ENCODE measurements around the gene SLC13A5. TPM values are rescaled to one million over a fixed set of nuclear protein-coding genes. Genes with fewer than 3 reads are reported as not detected.

SLC13A5 gene
- total RNA-seq, 1 donor from 2014 or later: not detected

GRCh38 chr17:6706499-6706898 lies 6.7 kb downstream of the SLC13A5 start:
- DNase-seq (ENCODE audit: low spot score): no peak
- peaks cover 14% of the 10 kb centered on the region for H3K27me3 Mint-ChIP-seq (ENCODE audit: insufficient read depth, low read depth)
- no peaks in the 10 kb centered on the region for H3K9me3 ChIP-seq (ENCODE audit: low read depth)
- no peak overlapping the region for H3K9ac ChIP-seq
- H3K4me3 Mint-ChIP-seq: no peak overlapping the region
- H3K4me1 Mint-ChIP-seq: peaks cover 5% of the 10 kb centered on the region
- H4K20me1 ChIP-seq (ENCODE audit: low read depth): no peaks in the 10 kb centered on the region
- no peak overlapping the region for H2AFZ ChIP-seq (replicated peaks)
- H3K36me3 Mint-ChIP-seq: no peaks in the 10 kb centered on the region
- no peaks in the 10 kb centered on the region for H3K9me3 Mint-ChIP-seq
- H3K4me1 ChIP-seq: no peaks in the 10 kb centered on the region
- H3K79me2 ChIP-seq (ENCODE audit: low read depth): no peaks in the 10 kb centered on the region
- H3F3A ChIP-seq (ENCODE audit: low read depth): no peaks in the 10 kb centered on the region
- H3K27me3 ChIP-seq: peaks cover 2% of the 10 kb centered on the region
- H3K4me2 ChIP-seq: no peak overlapping the region
- H3K36me3 ChIP-seq: no peaks in the 10 kb centered on the region
- no peak overlapping the region for H3K4me3 ChIP-seq
- H3K27ac Mint-ChIP-seq: no peak overlapping the region
- TF ChIP-seq EZH2phosphoT487 (IDR thresholded peaks at IDR 0.05) (no peak), EZH2 (IDR thresholded peaks at IDR 0.05) (no peak)
- TF ChIP-seq, protein P1, sequence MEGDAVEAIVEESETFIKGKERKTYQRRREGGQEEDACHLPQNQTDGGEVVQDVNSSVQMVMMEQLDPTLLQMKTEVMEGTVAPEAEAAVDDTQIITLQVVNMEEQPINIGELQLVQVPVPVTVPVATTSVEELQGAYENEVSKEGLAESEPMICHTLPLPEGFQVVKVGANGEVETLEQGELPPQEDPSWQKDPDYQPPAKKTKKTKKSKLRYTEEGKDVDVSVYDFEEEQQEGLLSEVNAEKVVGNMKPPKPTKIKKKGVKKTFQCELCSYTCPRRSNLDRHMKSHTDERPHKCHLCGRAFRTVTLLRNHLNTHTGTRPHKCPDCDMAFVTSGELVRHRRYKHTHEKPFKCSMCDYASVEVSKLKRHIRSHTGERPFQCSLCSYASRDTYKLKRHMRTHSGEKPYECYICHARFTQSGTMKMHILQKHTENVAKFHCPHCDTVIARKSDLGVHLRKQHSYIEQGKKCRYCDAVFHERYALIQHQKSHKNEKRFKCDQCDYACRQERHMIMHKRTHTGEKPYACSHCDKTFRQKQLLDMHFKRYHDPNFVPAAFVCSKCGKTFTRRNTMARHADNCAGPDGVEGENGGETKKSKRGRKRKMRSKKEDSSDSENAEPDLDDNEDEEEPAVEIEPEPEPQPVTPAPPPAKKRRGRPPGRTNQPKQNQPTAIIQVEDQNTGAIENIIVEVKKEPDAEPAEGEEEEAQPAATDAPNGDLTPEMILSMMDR (IDR thresholded peaks at IDR 0.05): no peak
- no peak overlapping the region for H3K27ac ChIP-seq

DNA sequence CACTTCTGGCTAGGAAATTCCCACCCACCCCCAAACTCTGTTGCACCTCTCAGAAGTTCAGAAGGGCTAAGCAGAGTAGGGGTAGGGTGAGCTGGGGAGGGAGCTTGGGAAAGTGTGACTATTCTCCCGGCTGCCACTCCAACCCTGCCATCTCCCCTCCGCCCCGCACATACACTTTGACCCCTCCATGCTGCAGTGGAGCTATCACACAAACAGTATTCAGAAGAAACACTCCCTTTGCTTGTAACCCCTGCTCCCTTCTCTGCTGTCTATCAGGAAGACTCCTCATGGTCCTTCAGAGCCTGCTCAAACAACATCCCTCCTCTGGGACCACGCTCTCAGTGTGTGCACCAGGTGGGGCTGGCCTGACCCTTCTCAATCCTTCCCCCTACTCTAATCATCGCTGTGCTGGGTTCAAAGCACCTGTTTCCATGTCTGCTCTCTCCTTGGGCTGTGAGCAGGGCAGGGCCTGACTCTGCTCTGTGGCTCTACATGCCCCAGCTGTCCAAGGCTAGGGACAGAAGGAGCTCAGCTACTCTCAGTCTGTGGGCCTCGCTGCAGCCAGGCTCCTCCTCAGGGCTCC lies 8.6 kb downstream of the SLC13A5 start:
- Mint-ChIP-seq H3K27ac (no peak overlapping the region), H3K4me1 (no peaks in the 10 kb centered on the region), H3K9me3 (no peaks in the 10 kb centered on the region), H3K27me3 (ENCODE audit: insufficient read depth, low read depth) (peaks cover 11% of the 10 kb centered on the region), H3K4me3 (no peak overlapping the region), H3K36me3 (no peaks in the 10 kb centered on the region)
- TF ChIP-seq EZH2 (IDR thresholded peaks at IDR 0.05): no peak
- TF ChIP-seq, protein P1 (IDR thresholded peaks at IDR 0.05): no peak
- TF ChIP-seq EZH2phosphoT487 (IDR thresholded peaks at IDR 0.05): no peak
- no peak for DNase-seq (ENCODE audit: low spot score)
- Histone ChIP-seq H3K9me3 (ENCODE audit: low read depth) (no peaks in the 10 kb centered on the region), H3F3A (ENCODE audit: low read depth) (no peaks in the 10 kb centered on the region), H4K20me1 (ENCODE audit: low read depth) (no peaks in the 10 kb centered on the region), H2AFZ (replicated peaks) (no peak overlapping the region), H3K4me3 (no peak overlapping the region), H3K9ac (no peak overlapping the region), H3K4me1 (no peaks in the 10 kb centered on the region), H3K27me3 (no peaks in the 10 kb centered on the region), H3K36me3 (no peaks in the 10 kb centered on the region), H3K4me2 (no peak overlapping the region), H3K27ac (no peak overlapping the region), H3K79me2 (ENCODE audit: low read depth) (no peaks in the 10 kb centered on the region)

- no peak overlapping the region for H3K4me3 Mint-ChIP-seq
- H3K36me3 ChIP-seq: no peaks in the 10 kb centered on the region
- H2AFZ ChIP-seq (replicated peaks): no peak overlapping the region
- H3K4me3 ChIP-seq: no peak overlapping the region
- TF ChIP-seq EZH2 (IDR thresholded peaks at IDR 0.05): no peak
- TF ChIP-seq EZH2phosphoT487 (IDR thresholded peaks at IDR 0.05): no peak
- TF ChIP-seq, protein P1 (IDR thresholded peaks at IDR 0.05): no peak
- no peaks in the 10 kb centered on the region for H3K9me3 ChIP-seq (ENCODE audit: low read depth)
- H3K36me3 Mint-ChIP-seq: no peaks in the 10 kb centered on the region
- H3F3A ChIP-seq (ENCODE audit: low read depth): no peaks in the 10 kb centered on the region
- no peaks in the 10 kb centered on the region for H3K4me1 Mint-ChIP-seq
- no peaks in the 10 kb centered on the region for H3K27me3 ChIP-seq
- no peaks in the 10 kb centered on the region for H3K79me2 ChIP-seq (ENCODE audit: low read depth)
- no peak overlapping the region for H3K27ac Mint-ChIP-seq
- H4K20me1 ChIP-seq (ENCODE audit: low read depth): no peaks in the 10 kb centered on the region
- H3K27me3 Mint-ChIP-seq (ENCODE audit: insufficient read depth, low read depth): peaks cover 11% of the 10 kb centered on the region
- no peak overlapping the region for H3K4me2 ChIP-seq
- H3K27ac ChIP-seq: no peak overlapping the region
- no peaks in the 10 kb centered on the region for H3K4me1 ChIP-seq
- H3K9me3 Mint-ChIP-seq: no peaks in the 10 kb centered on the region
- no peak overlapping the region for H3K9ac ChIP-seq
- DNase-seq (ENCODE audit: low spot score): no peak
These were observed 9.4 kb downstream of the SLC13A5 start for GRCh38 chr17:6703751-6704150.
